Ovary (tissue), 3 donors: ENCODE data around the gene ATP6AP1.

ENCODE experiments used
- POLR2A ChIP-seq: fragments of 450-650 bp; IDR thresholded peaks from one replicate; pipeline ENCODE4 v1.6.1; 2017; ENCODE audit warnings: antibody characterized with exemption, mild to moderate bottlenecking, moderate library complexity
- TF ChIP-seq, protein P1 (sequence below), 3 donors: fragments of 450-650 bp in 2 of 3; fragments of 200-600 bp in 1 of 3; IDR thresholded peaks; one replicate each; pipeline versions ENCODE4 v1.5.1 to v1.8.0; 2016 to 2022; ENCODE audit warnings: antibody characterized with exemption in 3 of 3, mild to moderate bottlenecking in 1 of 3
- donor health status: DM: no; HTN: no; CAD: no.

DNA sequence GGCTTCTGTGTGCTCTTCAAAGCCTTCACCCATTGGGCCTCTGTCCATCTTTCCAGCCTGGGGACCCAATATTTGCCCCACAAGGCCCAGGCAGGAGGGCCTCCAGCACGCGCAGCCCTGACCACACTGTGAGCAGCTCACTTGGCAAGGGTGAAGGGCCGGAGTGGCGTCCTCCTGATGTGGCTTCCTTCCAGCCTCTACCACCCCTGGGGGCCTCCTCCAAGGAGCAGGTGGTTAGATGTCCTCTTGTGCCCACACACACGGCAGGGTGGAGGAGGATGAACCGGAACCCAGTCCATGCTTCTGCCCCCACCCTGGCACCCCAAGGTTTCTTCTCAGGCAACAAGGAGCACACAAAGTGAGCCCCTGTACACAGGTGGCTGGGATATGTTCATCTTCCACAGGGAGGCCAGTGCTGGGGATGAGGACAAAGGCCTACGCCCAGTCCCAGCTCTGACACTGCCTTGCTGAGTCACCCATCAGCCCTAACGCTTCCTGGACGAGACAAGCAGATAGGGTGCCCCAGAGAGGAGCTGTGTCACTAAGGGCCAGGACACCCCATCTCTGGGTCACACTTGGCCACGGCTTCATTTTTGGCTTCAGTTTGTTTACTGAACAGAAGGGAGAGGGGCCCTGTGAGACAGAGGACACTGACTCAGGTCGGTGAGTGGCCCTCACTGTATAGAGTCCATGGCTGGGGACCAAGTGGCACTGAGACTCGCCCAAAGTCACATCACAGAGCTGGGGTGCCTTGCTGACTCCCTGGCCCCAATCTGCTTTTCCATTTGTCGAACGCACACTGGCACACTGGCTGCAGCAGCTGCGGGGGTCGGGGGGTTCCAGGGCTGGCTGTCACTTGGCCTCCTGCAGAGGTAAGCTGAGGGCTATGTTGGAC is 56.0 kb downstream of the ATP6AP1 start:
- TF ChIP-seq, protein P1, sequence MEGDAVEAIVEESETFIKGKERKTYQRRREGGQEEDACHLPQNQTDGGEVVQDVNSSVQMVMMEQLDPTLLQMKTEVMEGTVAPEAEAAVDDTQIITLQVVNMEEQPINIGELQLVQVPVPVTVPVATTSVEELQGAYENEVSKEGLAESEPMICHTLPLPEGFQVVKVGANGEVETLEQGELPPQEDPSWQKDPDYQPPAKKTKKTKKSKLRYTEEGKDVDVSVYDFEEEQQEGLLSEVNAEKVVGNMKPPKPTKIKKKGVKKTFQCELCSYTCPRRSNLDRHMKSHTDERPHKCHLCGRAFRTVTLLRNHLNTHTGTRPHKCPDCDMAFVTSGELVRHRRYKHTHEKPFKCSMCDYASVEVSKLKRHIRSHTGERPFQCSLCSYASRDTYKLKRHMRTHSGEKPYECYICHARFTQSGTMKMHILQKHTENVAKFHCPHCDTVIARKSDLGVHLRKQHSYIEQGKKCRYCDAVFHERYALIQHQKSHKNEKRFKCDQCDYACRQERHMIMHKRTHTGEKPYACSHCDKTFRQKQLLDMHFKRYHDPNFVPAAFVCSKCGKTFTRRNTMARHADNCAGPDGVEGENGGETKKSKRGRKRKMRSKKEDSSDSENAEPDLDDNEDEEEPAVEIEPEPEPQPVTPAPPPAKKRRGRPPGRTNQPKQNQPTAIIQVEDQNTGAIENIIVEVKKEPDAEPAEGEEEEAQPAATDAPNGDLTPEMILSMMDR (IDR thresholded peaks at IDR 0.05), result no peak
- TF ChIP-seq POLR2A, result no peak
